Endothelial cell of umbilical vein (primary cell): ENCODE data around the gene ACO2. TPM values are rescaled to one million over a fixed set of nuclear protein-coding genes. Genes with fewer than 3 reads are reported as not detected.

ENCODE experiments used
- BruUV-seq: library from RNA; stranded (reverse); fragments of 400-500 nt; replicated peaks from 2 replicates; lab custom pipeline; 2021; lab: Mats Ljungman, UMichigan
- CTCF ChIA-PET: fragments of 300-600, 350-600 bp; sonication (Branson Sonifier 250); formaldehyde crosslinking; loops from one replicate; lab custom pipeline; 2021; ENCODE audit warnings: antibody characterized with exemption, inconsistent platforms; lab: Charles Lee
- POLR2A ChIA-PET: fragments of 300-600, 350-600 bp; sonication (Branson Sonifier 250); formaldehyde crosslinking; loops from one replicate; lab custom pipeline; 2021; ENCODE audit warnings: antibody characterized with exemption, inconsistent platforms; lab: Charles Lee
- DNase-seq: peaks from one replicate; pipeline ENCODE4 v3.0.0-alpha.2; 2011; ENCODE audit warnings: low read depth, low spot score
- FAIRE-seq: peaks from 2 replicates; lab custom pipeline; 2011; peaks lifted over from hg19 to GRCh38; lab: Jason Lieb, UNC
- H2AFZ ChIP-seq: 2 replicates; pipeline ENCODE4 v1.6.0; 2012; ENCODE audit warnings: low read depth, low read length, control low read depth, inconsistent platforms
- H3K27ac ChIP-seq: 2 replicates; pipeline ENCODE4 v1.5.1; 2011; ENCODE audit warnings: low read depth, mild to moderate bottlenecking, control low read depth, low read length, moderate library complexity; ENCODE audit not compliant: insufficient read depth
- H3K27me3 ChIP-seq, 2 experiments: 2 replicates each; pipeline versions ENCODE4 v1.6.0 to v1.6.1; 2011; ENCODE audit warnings: low read length in 2 of 2, mixed read lengths in 1 of 2; ENCODE audit not compliant: control insufficient read depth in 2 of 2, insufficient read depth in 2 of 2
- H3K36me3 ChIP-seq, 2 experiments: 2 replicates in 1 of 2; 3 replicates in 1 of 2; pipeline ENCODE4 v1.5.1; 2011; ENCODE audit warnings: low read length in 2 of 2, mild to moderate bottlenecking in 1 of 2, moderate library complexity in 1 of 2; ENCODE audit not compliant: control insufficient read depth in 2 of 2, insufficient read depth in 2 of 2; ENCODE audit errors: extremely low read depth in 1 of 2
- H3K4me1 ChIP-seq: 3 replicates; pipeline ENCODE4 v1.5.1; 2011; ENCODE audit warnings: mild to moderate bottlenecking, low read length; ENCODE audit not compliant: control insufficient read depth, insufficient read depth; ENCODE audit errors: extremely low read depth
- H3K4me2 ChIP-seq: 2 replicates; pipeline ENCODE4 v1.6.1; 2011; ENCODE audit warnings: low read length, control low read depth, mixed read lengths; ENCODE audit not compliant: insufficient read depth
- H3K4me3 ChIP-seq, 3 experiments: fragments of 200-600 bp in 1 of 3; sonication (generic), shearing (Covaris generic) in 1 of 3; replicated peaks in 1 of 3; 2 replicates each; pipeline ENCODE4 v1.5.1; 2011 to 2016; ENCODE audit warnings: control low read depth in 3 of 3, low read length in 3 of 3, mild to moderate bottlenecking in 2 of 3, inconsistent platforms in 1 of 3, low read depth in 1 of 3, moderate library complexity in 1 of 3; ENCODE audit not compliant: insufficient read depth in 1 of 3
- H3K79me2 ChIP-seq: 2 replicates; pipeline ENCODE4 v1.6.0; 2012; ENCODE audit warnings: low read length, inconsistent platforms; ENCODE audit not compliant: control insufficient read depth, insufficient read depth
- H3K9ac ChIP-seq: replicated peaks from 2 replicates; pipeline ENCODE3; 2011; ENCODE audit warnings: low read length, control low read depth; ENCODE audit not compliant: insufficient read depth; ENCODE audit errors: extremely low read depth
- H3K9me1 ChIP-seq: replicated peaks from 3 replicates; pipeline ENCODE4 v1.6.0; 2011; ENCODE audit warnings: mild to moderate bottlenecking, low read length; ENCODE audit not compliant: control insufficient read depth, insufficient read depth; ENCODE audit errors: extremely low read depth
- H3K9me3 ChIP-seq: replicated peaks from 2 replicates; pipeline ENCODE4 v1.5.1; 2012; ENCODE audit warnings: low read length, inconsistent platforms; ENCODE audit not compliant: control insufficient read depth, insufficient read depth
- H4K20me1 ChIP-seq: replicated peaks from 2 replicates; pipeline ENCODE3; 2011; ENCODE audit warnings: mild to moderate bottlenecking, low read length; ENCODE audit not compliant: control insufficient read depth, insufficient read depth; ENCODE audit errors: extremely low read depth
- EZH2 ChIP-seq: IDR thresholded peaks from 2 replicates; pipeline ENCODE4 v1.6.1; 2012; ENCODE audit warnings: borderline replicate concordance, low read depth, mild to moderate bottlenecking, moderate library complexity, low read length, inconsistent platforms; ENCODE audit not compliant: severe bottlenecking
- FOS ChIP-seq: IDR thresholded peaks from 2 replicates; pipeline ENCODE4 v1.6.1; 2011; ENCODE audit warnings: mild to moderate bottlenecking, low read length, moderate library complexity, borderline replicate concordance; ENCODE audit not compliant: insufficient read depth
- GATA2 ChIP-seq: IDR thresholded peaks from 2 replicates; pipeline ENCODE4 v1.7.0; 2011; ENCODE audit warnings: low read depth, mild to moderate bottlenecking, moderate library complexity, mixed read lengths, low read length; ENCODE audit not compliant: insufficient read length, insufficient read depth
- JUN ChIP-seq: IDR thresholded peaks from 2 replicates; pipeline ENCODE4 v1.6.1; 2011; ENCODE audit warnings: borderline replicate concordance, low read depth; ENCODE audit not compliant: insufficient read length, insufficient read depth
- MYC ChIP-seq: IDR thresholded peaks from one replicate; pipeline ENCODE4 v1.6.1; 2011; ENCODE audit warnings: mild to moderate bottlenecking, low read depth, low read length
- POLR2A ChIP-seq: IDR thresholded peaks from 2 replicates; pipeline ENCODE4 v1.6.1; 2012; ENCODE audit warnings: low read depth, mild to moderate bottlenecking, control low read depth, low read length
- POLR2AphosphoS5 ChIP-seq: IDR thresholded peaks from 2 replicates; pipeline ENCODE4 v1.6.1; 2012; ENCODE audit warnings: low read depth, mild to moderate bottlenecking, control low read depth, low read length, moderate library complexity; ENCODE audit not compliant: insufficient read depth
- dilution Hi-C: fragments of 300-500 bp; cut with MboI; formaldehyde crosslinking; loops from one replicate; pipeline ENCODE4 v1.15.0; 2019; ENCODE audit warnings: low sequenced_read_pairs; ENCODE audit not compliant: extremely low pct_ligation_motif_present
- intact Hi-C: fragments of 100-400 bp; cut with micrococcal nuclease; formaldehyde crosslinking; loops from one replicate; pipeline ENCODE4 v1.10.0; 2022
- polyA plus RNA-seq, 4 experiments: library from polyadenylated mRNA; depleted of rRNA in 3 of 4; stranded (reverse) in 3 of 4; unstranded in 1 of 4; fragments of >200 nt; gene quantifications; 2 replicates each; pipeline versions ENCODE4 v1.2.1 to v1.2.3, GENCODE V29; 2011 to 2012; ENCODE audit warnings: missing spikeins in 1 of 4
- total RNA-seq: library from RNA; stranded (reverse); gene quantifications from 2 replicates; pipeline ENCODE4 v1.2.3, GENCODE V29; 2021
- TF ChIP-seq, protein P1 (sequence below): IDR thresholded peaks from 2 replicates; pipeline ENCODE4 v1.6.1; 2011; ENCODE audit not compliant: insufficient read depth, insufficient read length
- TF ChIP-seq, protein P2 (sequence below), 2 donors: IDR thresholded peaks; 1 replicate in 1 of 2; 2 replicates in 1 of 2; pipeline ENCODE4 v1.5.1; 2011; ENCODE audit warnings: low read length in 2 of 2, mild to moderate bottlenecking in 2 of 2, moderate library complexity in 2 of 2, control low read depth in 1 of 2, inconsistent platforms in 1 of 2, low read depth in 1 of 2; ENCODE audit not compliant: insufficient read depth in 1 of 2; ENCODE audit errors: extremely low read depth in 1 of 2

The ACO2 gene
- total and polyA plus RNA-seq, 2 donors (not counting 3 experiments of a cell fraction or from before 2014, with no cell fraction given): 63.8 to 79.7 TPM

DNA sequence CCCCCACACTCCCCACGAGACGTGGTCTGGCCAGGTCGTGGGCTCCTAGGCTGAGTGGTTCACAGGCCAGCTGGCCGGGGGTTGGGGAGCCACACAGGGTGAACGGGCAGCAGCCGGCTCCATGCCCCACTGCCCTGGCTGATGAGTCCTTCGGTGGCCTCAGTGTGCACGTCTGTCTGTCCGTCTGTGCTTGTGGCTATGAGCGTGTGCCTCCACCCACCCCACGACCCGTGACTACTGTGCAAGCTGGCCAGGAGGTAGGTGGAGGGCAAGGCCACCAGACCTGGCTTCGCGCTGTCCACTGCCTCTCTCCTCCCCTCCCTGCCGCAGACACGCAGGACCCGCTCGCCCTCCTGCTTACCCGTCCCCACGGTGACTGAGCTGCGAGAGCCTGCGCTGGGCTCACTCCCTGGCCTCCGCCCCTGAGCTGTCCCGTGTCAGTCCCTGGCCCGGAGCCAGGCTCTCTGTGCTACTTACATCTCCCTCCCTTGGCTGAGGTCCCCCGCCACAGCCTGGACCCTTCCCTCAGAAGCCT is 106.0 kb downstream of the ACO2 start:
- Histone ChIP-seq H4K20me1 (no peaks in the 10 kb centered on the region), H2AFZ (no peak overlapping the region), H3K4me1 (no peaks in the 10 kb centered on the region), H3K4me3 (no peak overlapping the region), H3K27ac (no peak overlapping the region), H3K27me3 (no peaks in the 10 kb centered on the region), H3K79me2 (no peaks in the 10 kb centered on the region), H3K36me3 (peaks cover 0 to 7% of the 10 kb centered on the region in 2 experiments), H3K9me1 (no peaks in the 10 kb centered on the region), H3K9me3 (no peaks in the 10 kb centered on the region), H3K4me2 (no peak overlapping the region), H3K9ac (no peak overlapping the region)
- POLR2A ChIA-PET: no interaction called here
- FAIRE-seq (no peak), DNase-seq (no peak)
- BruUV-seq: no TSS peak
- TF ChIP-seq POLR2AphosphoS5 (no peak), GATA2 (no peak), FOS (no peak), POLR2A (no peak), JUN (no peak), MYC (no peak), EZH2 (no peak)
- TF ChIP-seq, protein P1, sequence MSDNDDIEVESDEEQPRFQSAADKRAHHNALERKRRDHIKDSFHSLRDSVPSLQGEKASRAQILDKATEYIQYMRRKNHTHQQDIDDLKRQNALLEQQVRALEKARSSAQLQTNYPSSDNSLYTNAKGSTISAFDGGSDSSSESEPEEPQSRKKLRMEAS: no peak
- TF ChIP-seq, protein P2, sequence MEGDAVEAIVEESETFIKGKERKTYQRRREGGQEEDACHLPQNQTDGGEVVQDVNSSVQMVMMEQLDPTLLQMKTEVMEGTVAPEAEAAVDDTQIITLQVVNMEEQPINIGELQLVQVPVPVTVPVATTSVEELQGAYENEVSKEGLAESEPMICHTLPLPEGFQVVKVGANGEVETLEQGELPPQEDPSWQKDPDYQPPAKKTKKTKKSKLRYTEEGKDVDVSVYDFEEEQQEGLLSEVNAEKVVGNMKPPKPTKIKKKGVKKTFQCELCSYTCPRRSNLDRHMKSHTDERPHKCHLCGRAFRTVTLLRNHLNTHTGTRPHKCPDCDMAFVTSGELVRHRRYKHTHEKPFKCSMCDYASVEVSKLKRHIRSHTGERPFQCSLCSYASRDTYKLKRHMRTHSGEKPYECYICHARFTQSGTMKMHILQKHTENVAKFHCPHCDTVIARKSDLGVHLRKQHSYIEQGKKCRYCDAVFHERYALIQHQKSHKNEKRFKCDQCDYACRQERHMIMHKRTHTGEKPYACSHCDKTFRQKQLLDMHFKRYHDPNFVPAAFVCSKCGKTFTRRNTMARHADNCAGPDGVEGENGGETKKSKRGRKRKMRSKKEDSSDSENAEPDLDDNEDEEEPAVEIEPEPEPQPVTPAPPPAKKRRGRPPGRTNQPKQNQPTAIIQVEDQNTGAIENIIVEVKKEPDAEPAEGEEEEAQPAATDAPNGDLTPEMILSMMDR (IDR thresholded peaks at IDR 0.05; ENCODE audit: extremely low read depth in 1 of 2, insufficient read depth in 1 of 2, low read depth in 1 of 2, low read length in 2 of 2): no peak
- CTCF ChIA-PET: interaction anchor here (1.0 kb wide), 2 partner anchors 15 to 31 kb away, joined by 3 read pairs; partner anchors contain the start of genes PMM1 and POLR3H
- intact Hi-C loops: no loop called here
- dilution Hi-C loops: no loop called here
